Erythroblast (primary cell): Measurements from ENCODE around the gene PSMG1.
"Not testable (repeated sequence)": the region's sequence is repeated elsewhere in the genome, so short reads cannot be mapped to it uniquely, and the experiment has no call there.

ENCODE experiments used
- DNase-seq, 2 experiments: peaks; one replicate each; lab custom pipeline; 2025; lab: John Stamatoyannopoulos, UW
- GATA1 ChIP-seq: IDR thresholded peaks from 2 replicates; pipeline ENCODE4 v1.6.1; 2011; ENCODE audit warnings: low read depth, mild to moderate bottlenecking, control low read depth, low read length, moderate library complexity
- POLR2A ChIP-seq: IDR thresholded peaks from 2 replicates; pipeline ENCODE4 v1.6.1; 2011; ENCODE audit warnings: mild to moderate bottlenecking, low read length

PSMG1 gene

GRCh38 chr21:39183272-39184049 is at the start of gene PSMG1:
Gene PSMG1, minus strand, starts transcription at chr21:39183451. Its CDS starts 66 bp downstream, at chr21:39183385.
- peak; percentile 92 for TF ChIP-seq POLR2A
- TF ChIP-seq GATA1 = no peak
- peak; percentile 97 to 98 for DNase-seq

GRCh38 chr21:39232861-39233291 is 49.6 kb upstream of the PSMG1 start:
- DNase-seq = no peak
- TF ChIP-seq GATA1 (no peak), POLR2A (no peak)

- no peak for DNase-seq
- no peak for TF ChIP-seq GATA1
- no peak for TF ChIP-seq POLR2A
Measured at GRCh38 chr21:39224930-39225329, 41.7 kb upstream of the PSMG1 start.

GRCh38 chr21:39221997-39222486 is 38.8 kb upstream of the PSMG1 start:
- no peak for DNase-seq
- TF ChIP-seq POLR2A (no peak), GATA1 (no peak)

- no peak for DNase-seq
- TF ChIP-seq POLR2A (no peak), GATA1 (no peak)
Measured at GRCh38 chr21:39221282-39221996, 38.2 kb upstream of the PSMG1 start.

GRCh38 chr21:39220875-39221274 is 37.6 kb upstream of the PSMG1 start:
- DNase-seq = not testable (repeated sequence)

- no peak for DNase-seq
- TF ChIP-seq GATA1 (no peak), POLR2A (no peak)
Measured at GRCh38 chr21:39220150-39220549, 36.9 kb upstream of the PSMG1 start.

- DNase-seq = no peak
- no peak for TF ChIP-seq GATA1
- no peak for TF ChIP-seq POLR2A
Measured at GRCh38 chr21:39218082-39218409, 34.8 kb upstream of the PSMG1 start.

- DNase-seq = no peak
- TF ChIP-seq POLR2A = no peak
Measured at GRCh38 chr21:39217356-39218081, 34.3 kb upstream of the PSMG1 start.

- TF ChIP-seq POLR2A (no peak), GATA1 (no peak)
- DNase-seq = no peak
Measured at GRCh38 chr21:39216290-39216689, 33.0 kb upstream of the PSMG1 start.

GRCh38 chr21:39215078-39215477 is 31.8 kb upstream of the PSMG1 start:
- TF ChIP-seq POLR2A (no peak), GATA1 (no peak)
- no peak for DNase-seq

- no peak for DNase-seq
- TF ChIP-seq POLR2A (no peak), GATA1 (no peak)
Measured at GRCh38 chr21:39209334-39209688, 26.1 kb upstream of the PSMG1 start.

GRCh38 chr21:39208624-39209333 is 25.5 kb upstream of the PSMG1 start:
- peak; percentile 66 to 68 for DNase-seq
- TF ChIP-seq POLR2A = no peak
- no peak for TF ChIP-seq GATA1
